Keratinocyte (primary cell): Measurements from ENCODE around the gene ERFL. TPM values are rescaled to one million over a fixed set of nuclear protein-coding genes. Genes with fewer than 3 reads are reported as not detected.

Experiments
- DNase-seq: peaks from one replicate; pipeline ENCODE4 v3.0.0-alpha.2; 2011; ENCODE audit warnings: low read depth, missing footprints, low spot score
- FAIRE-seq: peaks from 2 replicates; lab custom pipeline; 2011; peaks lifted over from hg19 to GRCh38; lab: Jason Lieb, UNC
- H2AFZ ChIP-seq: 2 replicates; pipeline ENCODE4 v1.6.0; 2012; ENCODE audit warnings: low read length, control low read depth, inconsistent platforms; ENCODE audit not compliant: control insufficient read depth
- H3K27ac ChIP-seq: 2 replicates; pipeline ENCODE4 v1.5.1; 2011; ENCODE audit warnings: low read length; ENCODE audit not compliant: control insufficient read depth, insufficient read depth
- H3K27me3 ChIP-seq: 3 replicates; pipeline ENCODE4 v1.6.0; 2011; ENCODE audit warnings: low read length; ENCODE audit not compliant: control insufficient read depth, insufficient read depth; ENCODE audit errors: extremely low read depth
- H3K36me3 ChIP-seq, 2 experiments: 2 replicates in 1 of 2; 3 replicates in 1 of 2; pipeline ENCODE4 v1.5.1; 2011; ENCODE audit warnings: low read length in 2 of 2, mild to moderate bottlenecking in 1 of 2; ENCODE audit not compliant: control insufficient read depth in 2 of 2, insufficient read depth in 2 of 2; ENCODE audit errors: extremely low read depth in 1 of 2
- H3K4me1 ChIP-seq: 3 replicates; pipeline ENCODE4 v1.5.1; 2011; ENCODE audit warnings: low read length; ENCODE audit not compliant: control insufficient read depth, insufficient read depth; ENCODE audit errors: extremely low read depth
- H3K4me2 ChIP-seq: 3 replicates; pipeline ENCODE4 v1.6.0; 2011; ENCODE audit warnings: low read depth, low read length; ENCODE audit not compliant: control insufficient read depth, insufficient read depth; ENCODE audit errors: extremely low read depth
- H3K4me3 ChIP-seq, 3 experiments: fragments of 200-600 bp in 1 of 3; sonication (generic) in 1 of 3; 2 replicates in 2 of 3; 3 replicates in 1 of 3; pipeline ENCODE4 v1.5.1; 2011 to 2016; ENCODE audit warnings: low read length in 3 of 3, mild to moderate bottlenecking in 3 of 3, control low read depth in 2 of 3, inconsistent platforms in 1 of 3, low read depth in 1 of 3, mixed read lengths in 1 of 3, mixed run types in 1 of 3, moderate library complexity in 1 of 3; ENCODE audit not compliant: control insufficient read depth in 2 of 3, insufficient read depth in 2 of 3; ENCODE audit errors: extremely low read depth in 1 of 3
- H3K79me2 ChIP-seq: 2 replicates; pipeline ENCODE4 v1.6.0; 2012; ENCODE audit warnings: low read length; ENCODE audit not compliant: control insufficient read depth, insufficient read depth
- H3K9ac ChIP-seq: 3 replicates; pipeline ENCODE4 v1.6.0; 2011; ENCODE audit warnings: low read length; ENCODE audit not compliant: control insufficient read depth, insufficient read depth; ENCODE audit errors: extremely low read depth
- H3K9me1 ChIP-seq: 3 replicates; pipeline ENCODE4 v1.6.0; 2011; ENCODE audit warnings: low read length; ENCODE audit not compliant: control insufficient read depth, insufficient read depth; ENCODE audit errors: extremely low read depth
- H3K9me3 ChIP-seq: 2 replicates; pipeline ENCODE4 v1.5.1; 2012; ENCODE audit warnings: low read depth, low read length; ENCODE audit not compliant: control insufficient read depth
- H4K20me1 ChIP-seq: 3 replicates; pipeline ENCODE4 v1.6.0; 2011; ENCODE audit warnings: low read length; ENCODE audit not compliant: control insufficient read depth, insufficient read depth; ENCODE audit errors: extremely low read depth
- EZH2 ChIP-seq: IDR thresholded peaks from one replicate; pipeline ENCODE4 v1.6.1; 2012; ENCODE audit warnings: inconsistent platforms, mild to moderate bottlenecking, low read length, moderate library complexity
- dilution Hi-C: fragments of 300-500 bp; cut with MboI; formaldehyde crosslinking; loops from one replicate; pipeline ENCODE4 v1.7.0; 2020; ENCODE audit warnings: low sequenced_read_pairs; ENCODE audit not compliant: extremely low pct_ligation_motif_present
- polyA plus RNA-seq, 5 experiments: library from polyadenylated mRNA; depleted of rRNA in 3 of 5; stranded (reverse) in 3 of 5; stranded (forward) in 1 of 5; unstranded in 1 of 5; fragments of >200 nt; gene quantifications; 1 replicate in 1 of 5; 2 replicates in 3 of 5; 3 replicates in 1 of 5; pipeline versions ENCODE4 v1.2.1 to v1.2.3, GENCODE V29; 2011 to 2012; ENCODE audit warnings: missing spikeins in 2 of 5, low read depth in 1 of 5, low replicate concordance in 1 of 5
- TF ChIP-seq, protein P1 (sequence below), 3 experiments: IDR thresholded peaks in 1 of 3; conservative IDR thresholded peaks in 1 of 3; optimal IDR thresholded peaks in 1 of 3; 2 replicates in 2 of 3; 3 replicates in 1 of 3; pipeline versions ENCODE3 to v1.5.1; 2011; ENCODE audit warnings: low read length in 3 of 3, mild to moderate bottlenecking in 3 of 3, moderate library complexity in 2 of 3, control low read depth in 1 of 3, inconsistent platforms in 1 of 3; ENCODE audit not compliant: insufficient read depth in 2 of 3; ENCODE audit errors: extremely low read depth in 1 of 3

Gene ERFL
- polyA plus RNA-seq, 1 donor (not counting 4 experiments of a cell fraction or from before 2014, with no cell fraction given): not detected

DNA sequence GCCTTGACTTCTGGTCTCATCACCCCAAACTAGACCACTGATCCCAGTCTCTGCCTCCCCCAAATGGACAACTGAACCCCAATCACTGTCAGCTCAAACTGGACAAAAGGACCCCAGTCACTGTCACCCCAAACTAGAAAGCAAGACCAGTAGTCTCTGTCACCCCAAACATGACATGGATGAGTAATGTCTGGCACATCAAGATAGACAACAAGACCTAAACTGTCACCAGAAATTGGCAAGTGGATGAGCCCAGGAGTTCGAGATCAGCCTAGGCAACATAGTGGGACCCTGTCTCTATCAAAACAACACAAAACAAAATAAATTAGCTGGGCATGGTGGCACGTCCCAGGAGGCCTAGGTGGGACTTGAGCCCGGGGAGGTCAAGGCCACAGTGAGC lies 18.8 kb upstream of the ERFL start:
- FAIRE-seq: no peak
- TF ChIP-seq EZH2: no peak
- TF ChIP-seq, protein P1, sequence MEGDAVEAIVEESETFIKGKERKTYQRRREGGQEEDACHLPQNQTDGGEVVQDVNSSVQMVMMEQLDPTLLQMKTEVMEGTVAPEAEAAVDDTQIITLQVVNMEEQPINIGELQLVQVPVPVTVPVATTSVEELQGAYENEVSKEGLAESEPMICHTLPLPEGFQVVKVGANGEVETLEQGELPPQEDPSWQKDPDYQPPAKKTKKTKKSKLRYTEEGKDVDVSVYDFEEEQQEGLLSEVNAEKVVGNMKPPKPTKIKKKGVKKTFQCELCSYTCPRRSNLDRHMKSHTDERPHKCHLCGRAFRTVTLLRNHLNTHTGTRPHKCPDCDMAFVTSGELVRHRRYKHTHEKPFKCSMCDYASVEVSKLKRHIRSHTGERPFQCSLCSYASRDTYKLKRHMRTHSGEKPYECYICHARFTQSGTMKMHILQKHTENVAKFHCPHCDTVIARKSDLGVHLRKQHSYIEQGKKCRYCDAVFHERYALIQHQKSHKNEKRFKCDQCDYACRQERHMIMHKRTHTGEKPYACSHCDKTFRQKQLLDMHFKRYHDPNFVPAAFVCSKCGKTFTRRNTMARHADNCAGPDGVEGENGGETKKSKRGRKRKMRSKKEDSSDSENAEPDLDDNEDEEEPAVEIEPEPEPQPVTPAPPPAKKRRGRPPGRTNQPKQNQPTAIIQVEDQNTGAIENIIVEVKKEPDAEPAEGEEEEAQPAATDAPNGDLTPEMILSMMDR (optimal IDR thresholded peaks at IDR 0.05 in 1 of 3, IDR thresholded peaks at IDR 0.05 in 1 of 3, conservative IDR thresholded peaks at IDR 0.05 in 1 of 3; ENCODE audit: extremely low read depth in 1 of 3, insufficient read depth in 2 of 3, low read length in 3 of 3): no peak
- no peaks in the 10 kb centered on the region for H3K79me2 ChIP-seq
- no peak for DNase-seq
- H3K27me3 ChIP-seq: no peaks in the 10 kb centered on the region
- no peak overlapping the region for H3K4me3 ChIP-seq
- no peak overlapping the region for H3K4me2 ChIP-seq
- no peaks in the 10 kb centered on the region for H3K9me3 ChIP-seq
- H3K9me1 ChIP-seq: no peaks in the 10 kb centered on the region
- H3K27ac ChIP-seq: no peak overlapping the region
- no peaks in the 10 kb centered on the region for H3K36me3 ChIP-seq
- H3K4me1 ChIP-seq: no peaks in the 10 kb centered on the region
- no peak overlapping the region for H2AFZ ChIP-seq
- dilution Hi-C loops: no loop called here
- no peak overlapping the region for H3K9ac ChIP-seq
- no peaks in the 10 kb centered on the region for H4K20me1 ChIP-seq

DNA sequence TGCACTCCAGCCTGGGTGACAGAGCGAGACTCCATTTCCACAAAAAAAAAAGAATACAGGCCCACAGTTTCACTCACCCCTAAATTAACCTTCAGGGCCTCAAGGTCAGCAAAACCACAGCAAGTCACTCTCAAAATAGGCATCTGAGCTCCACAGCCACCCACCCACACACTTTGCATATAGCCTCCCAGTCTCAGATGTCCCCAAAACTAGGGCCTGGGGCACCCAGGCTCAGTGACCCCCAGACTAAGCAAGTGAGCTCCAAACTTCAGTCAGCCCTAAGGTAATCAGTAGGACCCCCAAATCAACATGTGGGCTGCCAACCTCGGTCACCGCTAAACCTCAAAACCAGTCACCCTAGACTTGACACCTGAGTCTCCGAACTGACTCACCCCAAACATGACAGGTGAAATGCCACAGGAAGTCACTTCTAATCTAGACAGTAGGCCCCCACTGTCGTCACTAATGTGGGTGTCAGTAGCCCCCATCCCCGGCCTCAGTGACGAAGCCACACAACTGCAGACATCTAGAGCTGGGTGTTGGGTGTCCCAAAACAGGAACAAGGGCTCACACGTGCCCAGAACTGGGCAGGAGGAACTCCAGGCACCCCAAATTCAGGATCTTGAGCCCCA lies 17.0 kb upstream of the ERFL start:
- Histone ChIP-seq H3K4me1 (no peaks in the 10 kb centered on the region), H3K36me3 (no peaks in the 10 kb centered on the region), H3K9ac (no peak overlapping the region), H3K9me1 (no peaks in the 10 kb centered on the region), H3K27me3 (peaks cover 15% of the 10 kb centered on the region), H3K27ac (no peak overlapping the region), H3K4me3 (no peak overlapping the region), H2AFZ (no peak overlapping the region), H3K79me2 (no peaks in the 10 kb centered on the region), H3K4me2 (no peak overlapping the region), H4K20me1 (no peaks in the 10 kb centered on the region), H3K9me3 (no peaks in the 10 kb centered on the region)
- no peak for TF ChIP-seq EZH2
- TF ChIP-seq, protein P1 (optimal IDR thresholded peaks at IDR 0.05 in 1 of 3, IDR thresholded peaks at IDR 0.05 in 1 of 3, conservative IDR thresholded peaks at IDR 0.05 in 1 of 3; ENCODE audit: extremely low read depth in 1 of 3, insufficient read depth in 2 of 3, low read length in 3 of 3): no peak
- dilution Hi-C loops: no loop called here
- DNase-seq (no peak), FAIRE-seq (no peak)
